ENCODE measurements around the gene THSD7A.

DNA sequence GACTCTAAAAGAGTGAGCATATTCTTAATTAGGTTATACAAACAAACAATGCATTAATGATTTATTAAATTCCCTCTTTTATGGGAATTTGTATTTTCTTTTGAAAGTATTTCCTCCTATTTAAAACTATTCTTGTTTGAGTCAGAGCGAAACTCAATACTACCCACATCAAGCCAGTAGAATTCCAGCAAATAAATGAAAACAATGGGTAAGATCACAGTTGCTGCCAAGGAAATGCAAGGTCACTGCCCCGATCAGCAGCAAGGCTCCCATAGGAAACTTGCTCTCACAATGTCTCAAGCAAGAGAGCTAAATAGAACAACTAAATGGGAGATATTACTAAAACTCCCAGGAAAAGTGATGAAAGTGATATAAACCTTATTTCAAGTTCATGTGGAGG is 206.3 kb downstream of the THSD7A start:
- TF ChIP-seq, protein P1, sequence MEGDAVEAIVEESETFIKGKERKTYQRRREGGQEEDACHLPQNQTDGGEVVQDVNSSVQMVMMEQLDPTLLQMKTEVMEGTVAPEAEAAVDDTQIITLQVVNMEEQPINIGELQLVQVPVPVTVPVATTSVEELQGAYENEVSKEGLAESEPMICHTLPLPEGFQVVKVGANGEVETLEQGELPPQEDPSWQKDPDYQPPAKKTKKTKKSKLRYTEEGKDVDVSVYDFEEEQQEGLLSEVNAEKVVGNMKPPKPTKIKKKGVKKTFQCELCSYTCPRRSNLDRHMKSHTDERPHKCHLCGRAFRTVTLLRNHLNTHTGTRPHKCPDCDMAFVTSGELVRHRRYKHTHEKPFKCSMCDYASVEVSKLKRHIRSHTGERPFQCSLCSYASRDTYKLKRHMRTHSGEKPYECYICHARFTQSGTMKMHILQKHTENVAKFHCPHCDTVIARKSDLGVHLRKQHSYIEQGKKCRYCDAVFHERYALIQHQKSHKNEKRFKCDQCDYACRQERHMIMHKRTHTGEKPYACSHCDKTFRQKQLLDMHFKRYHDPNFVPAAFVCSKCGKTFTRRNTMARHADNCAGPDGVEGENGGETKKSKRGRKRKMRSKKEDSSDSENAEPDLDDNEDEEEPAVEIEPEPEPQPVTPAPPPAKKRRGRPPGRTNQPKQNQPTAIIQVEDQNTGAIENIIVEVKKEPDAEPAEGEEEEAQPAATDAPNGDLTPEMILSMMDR (IDR thresholded peaks at IDR 0.05; ENCODE audit: low read depth, low read length, missing input control) = no peak
- TF ChIP-seq HNF4G (IDR thresholded peaks at IDR 0.05) = no peak
- TF ChIP-seq GABPA (IDR thresholded peaks at IDR 0.05 in 1 of 2, conservative IDR thresholded peaks at IDR 0.05 in 1 of 2) = no peak
- TF ChIP-seq RAD21 (IDR thresholded peaks at IDR 0.05) = no peak
- TF ChIP-seq, protein P2, sequence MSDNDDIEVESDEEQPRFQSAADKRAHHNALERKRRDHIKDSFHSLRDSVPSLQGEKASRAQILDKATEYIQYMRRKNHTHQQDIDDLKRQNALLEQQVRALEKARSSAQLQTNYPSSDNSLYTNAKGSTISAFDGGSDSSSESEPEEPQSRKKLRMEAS (IDR thresholded peaks at IDR 0.05) = no peak
- TF ChIP-seq, protein P3, sequence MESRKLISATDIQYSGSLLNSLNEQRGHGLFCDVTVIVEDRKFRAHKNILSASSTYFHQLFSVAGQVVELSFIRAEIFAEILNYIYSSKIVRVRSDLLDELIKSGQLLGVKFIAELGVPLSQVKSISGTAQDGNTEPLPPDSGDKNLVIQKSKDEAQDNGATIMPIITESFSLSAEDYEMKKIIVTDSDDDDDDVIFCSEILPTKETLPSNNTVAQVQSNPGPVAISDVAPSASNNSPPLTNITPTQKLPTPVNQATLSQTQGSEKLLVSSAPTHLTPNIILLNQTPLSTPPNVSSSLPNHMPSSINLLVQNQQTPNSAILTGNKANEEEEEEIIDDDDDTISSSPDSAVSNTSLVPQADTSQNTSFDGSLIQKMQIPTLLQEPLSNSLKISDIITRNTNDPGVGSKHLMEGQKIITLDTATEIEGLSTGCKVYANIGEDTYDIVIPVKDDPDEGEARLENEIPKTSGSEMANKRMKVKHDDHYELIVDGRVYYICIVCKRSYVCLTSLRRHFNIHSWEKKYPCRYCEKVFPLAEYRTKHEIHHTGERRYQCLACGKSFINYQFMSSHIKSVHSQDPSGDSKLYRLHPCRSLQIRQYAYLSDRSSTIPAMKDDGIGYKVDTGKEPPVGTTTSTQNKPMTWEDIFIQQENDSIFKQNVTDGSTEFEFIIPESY (IDR thresholded peaks at IDR 0.05) = no peak
- TF ChIP-seq EGR1 (IDR thresholded peaks at IDR 0.05; ENCODE audit: low read depth in 2 of 2) = no peak
- TF ChIP-seq NR2F2 (IDR thresholded peaks at IDR 0.05) = peak; percentile 80
- TF ChIP-seq JUND (IDR thresholded peaks at IDR 0.05) = no peak
- TF ChIP-seq FOXA2 (IDR thresholded peaks at IDR 0.05) = no peak
- TF ChIP-seq, protein P4, sequence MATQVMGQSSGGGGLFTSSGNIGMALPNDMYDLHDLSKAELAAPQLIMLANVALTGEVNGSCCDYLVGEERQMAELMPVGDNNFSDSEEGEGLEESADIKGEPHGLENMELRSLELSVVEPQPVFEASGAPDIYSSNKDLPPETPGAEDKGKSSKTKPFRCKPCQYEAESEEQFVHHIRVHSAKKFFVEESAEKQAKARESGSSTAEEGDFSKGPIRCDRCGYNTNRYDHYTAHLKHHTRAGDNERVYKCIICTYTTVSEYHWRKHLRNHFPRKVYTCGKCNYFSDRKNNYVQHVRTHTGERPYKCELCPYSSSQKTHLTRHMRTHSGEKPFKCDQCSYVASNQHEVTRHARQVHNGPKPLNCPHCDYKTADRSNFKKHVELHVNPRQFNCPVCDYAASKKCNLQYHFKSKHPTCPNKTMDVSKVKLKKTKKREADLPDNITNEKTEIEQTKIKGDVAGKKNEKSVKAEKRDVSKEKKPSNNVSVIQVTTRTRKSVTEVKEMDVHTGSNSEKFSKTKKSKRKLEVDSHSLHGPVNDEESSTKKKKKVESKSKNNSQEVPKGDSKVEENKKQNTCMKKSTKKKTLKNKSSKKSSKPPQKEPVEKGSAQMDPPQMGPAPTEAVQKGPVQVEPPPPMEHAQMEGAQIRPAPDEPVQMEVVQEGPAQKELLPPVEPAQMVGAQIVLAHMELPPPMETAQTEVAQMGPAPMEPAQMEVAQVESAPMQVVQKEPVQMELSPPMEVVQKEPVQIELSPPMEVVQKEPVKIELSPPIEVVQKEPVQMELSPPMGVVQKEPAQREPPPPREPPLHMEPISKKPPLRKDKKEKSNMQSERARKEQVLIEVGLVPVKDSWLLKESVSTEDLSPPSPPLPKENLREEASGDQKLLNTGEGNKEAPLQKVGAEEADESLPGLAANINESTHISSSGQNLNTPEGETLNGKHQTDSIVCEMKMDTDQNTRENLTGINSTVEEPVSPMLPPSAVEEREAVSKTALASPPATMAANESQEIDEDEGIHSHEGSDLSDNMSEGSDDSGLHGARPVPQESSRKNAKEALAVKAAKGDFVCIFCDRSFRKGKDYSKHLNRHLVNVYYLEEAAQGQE (IDR thresholded peaks at IDR 0.05) = no peak
- TF ChIP-seq YY1 (IDR thresholded peaks at IDR 0.05) = no peak
- peak in 1 of 2 donors; percentile 5 for TF ChIP-seq RXRA (IDR thresholded peaks at IDR 0.05)

Data from liver (tissue), 3 donors.